Testis (tissue), 3 donors: ENCODE data around the gene TMEM120B. TPM values are rescaled to one million over a fixed set of nuclear protein-coding genes. Genes with fewer than 3 reads are reported as not detected.

ENCODE experiments used
- DNase-seq: peaks from one replicate; pipeline ENCODE4 v3.0.0-alpha.2; 2019
- H3K27ac ChIP-seq, 2 donors: fragments of 200-600 bp; sonication (generic); one replicate each; pipeline ENCODE4 v1.5.1; 2019
- H3K27me3 ChIP-seq: fragments of 200-600 bp; sonication (generic); one replicate; pipeline ENCODE4 v1.5.1; 2019
- H3K36me3 ChIP-seq: fragments of 200-600 bp; sonication (generic); one replicate; pipeline ENCODE4 v1.5.1; 2017; ENCODE audit warnings: low read depth; ENCODE audit errors: missing control alignments
- H3K4me1 ChIP-seq: fragments of 200-600 bp; sonication (generic); one replicate; pipeline ENCODE4 v1.5.1; 2019
- H3K4me3 ChIP-seq, 2 donors: fragments of 200-600 bp; sonication (generic); one replicate each; pipeline ENCODE4 v1.5.1; 2017 to 2019
- H3K9me3 ChIP-seq: fragments of 200-600 bp; sonication (generic); one replicate; pipeline ENCODE4 v1.5.1; 2017
- POLR2A ChIP-seq: fragments of 450-650 bp; IDR thresholded peaks from one replicate; pipeline ENCODE4 v1.6.1; 2017; ENCODE audit warnings: antibody characterized with exemption, mild to moderate bottlenecking, moderate library complexity
- WGBS, 2 donors: methylation state at CpG; one replicate each; pipeline ENCODE4 v1.1.5; 2018; 5-methylcytosine and 5-hydroxymethylcytosine counted together
- intact Hi-C: fragments of 100-400 bp; cut with DNase I; formaldehyde crosslinking; loops from one replicate; pipeline ENCODE4 v1.15.1; 2023; ENCODE audit warnings: low total_unique reads
- polyA plus RNA-seq: library from polyadenylated mRNA; stranded (reverse); fragments of 350-450 nt; fragmentation: Illumina TruSeq; extraction: RNeasy Lipid Tissue Mini Kit (QIAGEN cat#74804); gene quantifications from one replicate; pipeline ENCODE4 v1.2.3, GENCODE V29; 2014; ENCODE audit warnings: low read depth, low replicate concordance; ENCODE audit not compliant: insufficient read depth
- total RNA-seq, 2 donors: library from RNA; depleted of rRNA; stranded (reverse); fragments of >200 nt; gene quantifications; one replicate each; pipeline ENCODE4 v1.2.3, GENCODE V29; 2016
- TF ChIP-seq, protein P1 (sequence below), 3 experiments: fragments of 450-650 bp in 2 of 3; fragments of 200-600 bp in 1 of 3; sonication (generic) in 1 of 3; IDR thresholded peaks; one replicate each; pipeline ENCODE4 v1.5.1; 2016 to 2019; ENCODE audit warnings: antibody characterized with exemption in 3 of 3, mild to moderate bottlenecking in 2 of 3, moderate library complexity in 1 of 3

TMEM120B gene
- total and polyA plus RNA-seq, 3 donors from 2014 or later = 4.9 to 17.2 (median 16.9) TPM

DNA sequence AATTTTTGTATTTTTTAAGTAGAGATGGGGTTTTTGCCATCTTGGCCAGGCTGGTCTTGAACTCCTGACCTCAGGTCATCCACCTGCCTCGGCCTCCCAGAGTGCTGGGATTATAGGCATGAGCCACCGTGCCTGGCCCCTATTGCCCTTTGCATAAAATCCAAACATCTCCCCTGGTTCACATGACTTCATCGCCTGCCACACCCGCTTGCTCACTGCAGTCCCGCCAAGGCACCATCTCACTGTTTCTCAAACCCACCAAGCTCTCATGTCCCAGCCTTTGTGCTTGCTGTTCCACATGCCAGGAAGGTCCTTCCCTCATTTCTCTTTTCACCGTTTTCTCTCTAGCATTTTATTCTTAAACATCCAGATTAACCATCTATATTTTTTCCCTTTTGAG, 71.2 kb downstream of the TMEM120B start:
- 87 to 89% methylated on average over 6 of the region's 6 CpGs for WGBS, 2 donors
- H3K4me3 ChIP-seq = no peak overlapping the region
- no peaks in the 10 kb centered on the region for H3K27me3 ChIP-seq
- TF ChIP-seq, protein P1, sequence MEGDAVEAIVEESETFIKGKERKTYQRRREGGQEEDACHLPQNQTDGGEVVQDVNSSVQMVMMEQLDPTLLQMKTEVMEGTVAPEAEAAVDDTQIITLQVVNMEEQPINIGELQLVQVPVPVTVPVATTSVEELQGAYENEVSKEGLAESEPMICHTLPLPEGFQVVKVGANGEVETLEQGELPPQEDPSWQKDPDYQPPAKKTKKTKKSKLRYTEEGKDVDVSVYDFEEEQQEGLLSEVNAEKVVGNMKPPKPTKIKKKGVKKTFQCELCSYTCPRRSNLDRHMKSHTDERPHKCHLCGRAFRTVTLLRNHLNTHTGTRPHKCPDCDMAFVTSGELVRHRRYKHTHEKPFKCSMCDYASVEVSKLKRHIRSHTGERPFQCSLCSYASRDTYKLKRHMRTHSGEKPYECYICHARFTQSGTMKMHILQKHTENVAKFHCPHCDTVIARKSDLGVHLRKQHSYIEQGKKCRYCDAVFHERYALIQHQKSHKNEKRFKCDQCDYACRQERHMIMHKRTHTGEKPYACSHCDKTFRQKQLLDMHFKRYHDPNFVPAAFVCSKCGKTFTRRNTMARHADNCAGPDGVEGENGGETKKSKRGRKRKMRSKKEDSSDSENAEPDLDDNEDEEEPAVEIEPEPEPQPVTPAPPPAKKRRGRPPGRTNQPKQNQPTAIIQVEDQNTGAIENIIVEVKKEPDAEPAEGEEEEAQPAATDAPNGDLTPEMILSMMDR (IDR thresholded peaks at IDR 0.05) = no peak
- TF ChIP-seq POLR2A = no peak
- intact Hi-C loops = no loop called here
- H3K36me3 ChIP-seq = no peaks in the 10 kb centered on the region
- no peaks in the 10 kb centered on the region for H3K9me3 ChIP-seq
- peaks cover 17% of the 10 kb centered on the region for H3K4me1 ChIP-seq
- DNase-seq = no peak
- no peak overlapping the region for H3K27ac ChIP-seq

DNA sequence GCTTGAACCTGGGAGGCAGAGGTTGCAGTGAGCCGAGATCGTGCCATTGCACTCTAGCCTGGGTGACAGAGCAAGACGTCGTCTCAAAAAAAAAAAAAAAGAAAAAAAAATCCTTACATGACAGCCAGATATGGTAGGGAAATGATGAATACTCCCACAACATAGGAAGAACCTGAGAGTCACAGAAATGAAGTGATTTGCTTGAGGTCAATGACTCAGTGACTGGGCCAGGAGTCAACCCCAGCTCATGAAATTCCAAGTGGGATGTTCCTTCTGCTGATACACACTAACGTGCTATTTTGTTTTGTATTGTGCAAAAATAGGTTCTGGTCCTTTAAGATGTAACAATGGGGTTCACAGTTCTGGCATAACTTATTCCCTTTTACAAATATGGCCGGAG, 71.9 kb downstream of the TMEM120B start:
- no peak for TF ChIP-seq POLR2A
- TF ChIP-seq, protein P1 (IDR thresholded peaks at IDR 0.05) = no peak
- no peak for DNase-seq
- H3K27ac ChIP-seq = no peak overlapping the region
- H3K27me3 ChIP-seq = no peaks in the 10 kb centered on the region
- no peaks in the 10 kb centered on the region for H3K9me3 ChIP-seq
- intact Hi-C loops = no loop called here
- no peak overlapping the region for H3K4me3 ChIP-seq
- no peaks in the 10 kb centered on the region for H3K36me3 ChIP-seq
- H3K4me1 ChIP-seq = peaks cover 17% of the 10 kb centered on the region
- 49 to 52% methylated on average over 6 of the region's 6 CpGs for WGBS, 2 donors

DNA sequence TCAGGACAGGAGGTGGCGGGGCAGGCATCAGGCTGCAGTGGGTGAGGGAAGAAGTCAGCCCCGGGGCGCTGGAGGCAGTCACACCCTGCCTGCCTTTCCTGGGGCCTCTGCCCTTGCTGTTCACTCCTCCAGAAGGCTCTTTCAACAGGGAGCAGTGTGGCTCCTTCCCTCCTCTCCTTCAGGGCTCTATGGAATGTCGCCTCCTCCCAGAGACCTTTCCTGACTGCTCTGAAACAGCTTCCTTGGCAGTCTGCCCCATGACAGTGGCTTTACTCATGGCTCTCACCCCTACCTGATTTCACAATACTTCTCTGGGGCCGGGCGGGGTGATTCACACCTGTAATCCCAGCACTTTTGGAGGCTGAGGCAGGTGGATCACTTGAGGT, 73.9 kb downstream of the TMEM120B start:
- no peak for DNase-seq
- Histone ChIP-seq H3K27me3 (no peaks in the 10 kb centered on the region), H3K4me1 (peaks cover 14% of the 10 kb centered on the region), H3K9me3 (no peaks in the 10 kb centered on the region), H3K36me3 (no peaks in the 10 kb centered on the region), H3K27ac (no peak overlapping the region), H3K4me3 (no peak overlapping the region)
- 80 to 85% methylated on average over 3 to 6 of the region's 6 CpGs for WGBS, 2 donors
- intact Hi-C loops = no loop called here
- no peak for TF ChIP-seq POLR2A
- TF ChIP-seq, protein P1 (IDR thresholded peaks at IDR 0.05) = no peak

DNA sequence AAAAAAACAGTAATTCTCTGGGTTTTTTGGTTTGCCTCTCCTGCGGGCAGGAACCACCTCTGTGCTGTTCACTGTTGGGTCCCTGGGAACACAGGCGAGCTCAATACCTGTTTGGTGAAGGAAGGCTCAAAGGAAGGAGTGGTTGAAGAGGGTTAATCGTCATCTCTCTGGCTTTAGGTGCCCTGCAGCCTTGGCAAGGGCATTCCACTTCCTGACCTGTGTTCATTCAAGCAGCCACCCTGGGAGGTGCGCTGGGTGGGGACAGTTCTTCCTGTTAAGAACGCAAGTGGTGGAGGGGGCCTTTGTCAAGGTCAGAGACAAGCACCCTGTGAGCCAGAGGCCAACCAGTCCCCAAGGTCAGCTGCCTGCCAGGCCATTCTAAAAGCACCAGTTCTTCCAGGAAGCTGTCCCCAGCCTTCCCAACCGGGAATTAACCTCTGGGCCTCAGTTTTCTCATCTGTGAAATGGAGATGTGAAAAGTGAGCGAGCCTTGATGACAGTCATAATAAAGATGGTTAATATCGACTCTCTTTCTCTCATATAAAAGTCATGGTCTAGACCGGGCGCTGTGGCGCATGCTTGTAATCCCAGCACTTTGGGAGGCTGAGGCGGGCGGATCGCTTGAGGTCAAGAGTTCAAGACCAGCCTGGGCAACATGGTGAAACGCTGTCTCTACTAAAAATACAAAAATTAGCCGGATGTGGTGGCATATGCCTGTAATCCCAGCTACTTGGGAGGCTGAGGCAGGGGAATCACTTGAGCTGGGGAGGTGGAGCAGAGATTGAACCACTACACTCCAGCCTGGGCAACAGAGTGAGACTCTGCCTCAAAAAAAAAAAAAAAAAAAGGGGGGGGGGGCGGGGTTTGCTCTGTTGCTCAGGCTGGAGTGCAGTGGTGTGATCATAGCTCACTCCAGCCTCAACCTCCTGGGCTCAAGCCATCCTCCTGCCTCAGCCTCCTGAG, 74.8 kb downstream of the TMEM120B start:
- TF ChIP-seq POLR2A = no peak
- TF ChIP-seq, protein P1 (IDR thresholded peaks at IDR 0.05) = no peak
- WGBS, 2 donors = 78 to 81% methylated on average over 16 to 17 of the region's 17 CpGs
- Histone ChIP-seq H3K4me1 (peaks cover 5% of the 10 kb centered on the region), H3K27ac (no peak overlapping the region), H3K36me3 (no peaks in the 10 kb centered on the region), H3K4me3 (no peak overlapping the region), H3K9me3 (no peaks in the 10 kb centered on the region), H3K27me3 (no peaks in the 10 kb centered on the region)
- DNase-seq = no peak
- intact Hi-C loops = no loop called here
